Vagina (tissue), 2 donors: ENCODE data around the gene OR8S1. TPM values are rescaled to one million over a fixed set of nuclear protein-coding genes. Genes with fewer than 3 reads are reported as not detected.

Source experiments
- DNase-seq, 2 donors: peaks; one replicate each; pipeline ENCODE4 v3.0.0-alpha.2; 2017; ENCODE audit errors: extremely low spot score in 2 of 2
- H3K27ac ChIP-seq: fragments of 200-600 bp; sonication (generic); one replicate; pipeline ENCODE4 v1.5.1; 2019
- H3K27me3 ChIP-seq: fragments of 200-600 bp; sonication (generic); one replicate; pipeline ENCODE4 v1.5.1; 2019
- H3K36me3 ChIP-seq, 2 donors: fragments of 200-600 bp; sonication (generic); one replicate each; pipeline ENCODE4 v1.5.1; 2017 to 2019
- H3K4me1 ChIP-seq: fragments of 200-600 bp; sonication (generic); one replicate; pipeline ENCODE4 v1.5.1; 2019
- H3K4me3 ChIP-seq, 2 donors: fragments of 200-600 bp; sonication (generic); 1 replicate in 1 of 2; 2 replicates in 1 of 2; pipeline ENCODE4 v1.5.1; 2016 to 2019
- H3K9me3 ChIP-seq: fragments of 200-600 bp; sonication (generic); one replicate; pipeline ENCODE4 v1.5.1; 2019
- CTCF ChIP-seq, 3 experiments: fragments of 450-650 bp in 2 of 3; fragments of 200-600 bp in 1 of 3; sonication (generic) in 1 of 3; IDR thresholded peaks; one replicate each; pipeline ENCODE4 v1.5.1; 2017 to 2019; ENCODE audit warnings: antibody characterized with exemption in 3 of 3, mild to moderate bottlenecking in 2 of 3, moderate library complexity in 2 of 3
- POLR2A ChIP-seq, 2 donors: fragments of 450-650 bp; IDR thresholded peaks; one replicate each; pipeline ENCODE4 v1.6.1; 2017; ENCODE audit warnings: antibody characterized with exemption in 2 of 2, mild to moderate bottlenecking in 2 of 2, moderate library complexity in 2 of 2
- POLR2AphosphoS5 ChIP-seq, 2 donors: sonication (generic); formaldehyde crosslinking; IDR thresholded peaks; one replicate each; pipeline ENCODE4 v1.9.0; 2017; ENCODE audit warnings: antibody characterized with exemption in 2 of 2, mild to moderate bottlenecking in 2 of 2, low read depth in 1 of 2; ENCODE audit not compliant: insufficient read depth in 1 of 2
- intact Hi-C: fragments of 100-400 bp; cut with DNase I; formaldehyde crosslinking; loops from one replicate; pipeline ENCODE4 v1.15.1; 2023
- total RNA-seq: library from RNA; depleted of rRNA; stranded (reverse); fragments of >200 nt; gene quantifications from one replicate; pipeline ENCODE4 v1.2.3, GENCODE V29; 2016

The OR8S1 gene
- not detected for total RNA-seq

GRCh38 chr12:48525332-48525731, at the start of gene OR8S1:
Gene OR8S1 (plus strand): TSS chr12:48525632. CDS start chr12:48525632, 0 bp downstream.
- no peaks in the 10 kb centered on the region for H3K36me3 ChIP-seq
- no peak within 1 kb of the TSS for H3K4me3 ChIP-seq
- intact Hi-C loops = no loop called here
- H3K9me3 ChIP-seq = no peaks in the 10 kb centered on the region
- no peak for DNase-seq
- no peak within 1 kb of the TSS for H3K27ac ChIP-seq
- H3K4me1 ChIP-seq = no peaks in the 10 kb centered on the region
- no peaks in the 10 kb centered on the region for H3K27me3 ChIP-seq
- no peak for TF ChIP-seq POLR2A (IDR thresholded peaks at IDR 0.05)
- TF ChIP-seq POLR2AphosphoS5 (IDR thresholded peaks at IDR 0.05; ENCODE audit: insufficient read depth in 1 of 2, low read depth in 1 of 2) = no peak
- no peak for TF ChIP-seq CTCF (IDR thresholded peaks at IDR 0.05)

- Histone ChIP-seq H3K4me1 (no peaks in the 10 kb centered on the region), H3K4me3 (no peak within 1 kb of the TSS), H3K36me3 (no peaks in the 10 kb centered on the region), H3K27ac (no peak within 1 kb of the TSS), H3K27me3 (no peaks in the 10 kb centered on the region), H3K9me3 (no peaks in the 10 kb centered on the region)
- no peak for DNase-seq
- TF ChIP-seq POLR2A (IDR thresholded peaks at IDR 0.05) = no peak
- TF ChIP-seq POLR2AphosphoS5 (IDR thresholded peaks at IDR 0.05; ENCODE audit: insufficient read depth in 1 of 2, low read depth in 1 of 2) = no peak
- no peak for TF ChIP-seq CTCF (IDR thresholded peaks at IDR 0.05)
- intact Hi-C loops = no loop called here
These were observed 43.2 kb upstream of the OR8S1 start, which contains the start of gene C12orf54 for GRCh38 chr12:48482198-48482597. Gene C12orf54 (plus strand): TSS chr12:48482498. CDS start chr12:48483297, 799 bp downstream.

GRCh38 chr12:48482930-48483329, 42.5 kb upstream of the OR8S1 start:
- no peaks in the 10 kb centered on the region for H3K4me1 ChIP-seq
- TF ChIP-seq POLR2A (IDR thresholded peaks at IDR 0.05) (no peak), CTCF (IDR thresholded peaks at IDR 0.05) (no peak), POLR2AphosphoS5 (IDR thresholded peaks at IDR 0.05; ENCODE audit: insufficient read depth in 1 of 2, low read depth in 1 of 2) (no peak)
- no peak overlapping the region for H3K4me3 ChIP-seq
- no peaks in the 10 kb centered on the region for H3K9me3 ChIP-seq
- no peaks in the 10 kb centered on the region for H3K36me3 ChIP-seq
- no peak for DNase-seq
- no peak overlapping the region for H3K27ac ChIP-seq
- intact Hi-C loops = no loop called here
- H3K27me3 ChIP-seq = no peaks in the 10 kb centered on the region

- no peak for DNase-seq
- no peak overlapping the region for H3K4me3 ChIP-seq
- intact Hi-C loops = no loop called here
- H3K4me1 ChIP-seq = peaks cover 6% of the 10 kb centered on the region
- H3K27me3 ChIP-seq = no peaks in the 10 kb centered on the region
- no peak overlapping the region for H3K27ac ChIP-seq
- H3K36me3 ChIP-seq = no peaks in the 10 kb centered on the region
- TF ChIP-seq CTCF (IDR thresholded peaks at IDR 0.05) = no peak
- TF ChIP-seq POLR2AphosphoS5 (IDR thresholded peaks at IDR 0.05; ENCODE audit: insufficient read depth in 1 of 2, low read depth in 1 of 2) = peak in 1 of 2 donors; percentile 23
- H3K9me3 ChIP-seq = no peaks in the 10 kb centered on the region
These were observed 39.2 kb upstream of the OR8S1 start for GRCh38 chr12:48486261-48486660.

GRCh38 chr12:48486679-48487078, 38.8 kb upstream of the OR8S1 start:
- H3K36me3 ChIP-seq = no peaks in the 10 kb centered on the region
- no peak for DNase-seq
- no peak overlapping the region for H3K27ac ChIP-seq
- H3K4me1 ChIP-seq = peaks cover 6% of the 10 kb centered on the region
- TF ChIP-seq CTCF (IDR thresholded peaks at IDR 0.05) (no peak), POLR2AphosphoS5 (IDR thresholded peaks at IDR 0.05; ENCODE audit: insufficient read depth in 1 of 2, low read depth in 1 of 2) (no peak), POLR2A (IDR thresholded peaks at IDR 0.05) (no peak)
- H3K4me3 ChIP-seq = no peak overlapping the region
- H3K27me3 ChIP-seq = no peaks in the 10 kb centered on the region
- intact Hi-C loops = no loop called here
- H3K9me3 ChIP-seq = no peaks in the 10 kb centered on the region
